ENCODE measurements around the gene LRRC1.

DNA sequence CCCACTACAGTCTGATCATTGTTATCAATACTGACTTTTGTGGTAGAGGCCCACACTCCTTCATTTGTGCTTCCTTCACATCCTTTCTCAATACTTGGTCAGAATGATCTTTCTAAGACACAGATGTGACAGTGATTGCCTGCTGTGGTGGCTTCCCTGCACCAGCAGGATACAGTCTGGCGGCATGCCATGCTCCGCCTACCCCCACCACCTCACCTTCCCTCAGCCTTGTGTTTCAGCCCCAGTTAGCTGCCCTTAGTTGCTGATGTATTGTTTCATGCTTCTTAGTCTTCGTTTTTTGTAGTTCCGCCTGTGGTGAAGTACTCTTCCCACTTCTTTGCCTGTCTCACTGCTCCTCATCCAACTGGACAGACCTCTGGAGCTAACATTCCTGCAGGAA is 10.9 kb downstream of the LRRC1 start:
- TF ChIP-seq CTCF (IDR thresholded peaks at IDR 0.05) = no peak
- TF ChIP-seq POLR2A (IDR thresholded peaks at IDR 0.05) = no peak
